Stimulated activated effector memory CD8-positive, alpha-beta T cell treated with anti-CD3 and anti-CD28 coated beads, Interleukin-12 subunit alpha, Interleukin-12 subunit beta, amount 100 ng/mL, for 72 hours (primary cell): Measurements from ENCODE around the gene C15orf39.

Experiments
- ATAC-seq: fragments of 150-1000 bp; cut with Tn5 transposase; 2 replicates; pipeline ENCODE4 v1.10.0; 2021
- DNase-seq, 2 donors: peaks; one replicate each; pipeline ENCODE4 v3.0.0; 2021 to 2022; ENCODE audit warnings: low spot score in 2 of 2
- H3K27ac Mint-ChIP-seq: one replicate; pipeline ENCODE4 v1.8.0; 2022; ENCODE audit warnings: mild to moderate bottlenecking, mixed read lengths
- H3K36me3 Mint-ChIP-seq: one replicate; pipeline ENCODE4 v1.8.0; 2022; ENCODE audit warnings: mild to moderate bottlenecking, mixed read lengths
- H3K4me1 Mint-ChIP-seq: one replicate; pipeline ENCODE4 v1.8.0; 2022; ENCODE audit warnings: mixed read lengths
- H3K4me3 Mint-ChIP-seq: one replicate; pipeline ENCODE4 v1.8.0; 2022; ENCODE audit warnings: mild to moderate bottlenecking, mixed read lengths
- H3K9me3 Mint-ChIP-seq: one replicate; pipeline ENCODE4 v1.8.0; 2022; ENCODE audit warnings: mixed read lengths

C15orf39 gene

GRCh38 chr15:75200391-75200764 is 1.3 kb upstream of the C15orf39 start:
- Mint-ChIP-seq H3K4me3 (peak overlapping the region; percentile 80), H3K36me3 (peaks cover 6% of the 10 kb centered on the region), H3K27ac (no peak overlapping the region), H3K9me3 (no peaks in the 10 kb centered on the region), H3K4me1 (peaks cover 56% of the 10 kb centered on the region)
- DNase-seq = no peak
- no peak for ATAC-seq

DNA sequence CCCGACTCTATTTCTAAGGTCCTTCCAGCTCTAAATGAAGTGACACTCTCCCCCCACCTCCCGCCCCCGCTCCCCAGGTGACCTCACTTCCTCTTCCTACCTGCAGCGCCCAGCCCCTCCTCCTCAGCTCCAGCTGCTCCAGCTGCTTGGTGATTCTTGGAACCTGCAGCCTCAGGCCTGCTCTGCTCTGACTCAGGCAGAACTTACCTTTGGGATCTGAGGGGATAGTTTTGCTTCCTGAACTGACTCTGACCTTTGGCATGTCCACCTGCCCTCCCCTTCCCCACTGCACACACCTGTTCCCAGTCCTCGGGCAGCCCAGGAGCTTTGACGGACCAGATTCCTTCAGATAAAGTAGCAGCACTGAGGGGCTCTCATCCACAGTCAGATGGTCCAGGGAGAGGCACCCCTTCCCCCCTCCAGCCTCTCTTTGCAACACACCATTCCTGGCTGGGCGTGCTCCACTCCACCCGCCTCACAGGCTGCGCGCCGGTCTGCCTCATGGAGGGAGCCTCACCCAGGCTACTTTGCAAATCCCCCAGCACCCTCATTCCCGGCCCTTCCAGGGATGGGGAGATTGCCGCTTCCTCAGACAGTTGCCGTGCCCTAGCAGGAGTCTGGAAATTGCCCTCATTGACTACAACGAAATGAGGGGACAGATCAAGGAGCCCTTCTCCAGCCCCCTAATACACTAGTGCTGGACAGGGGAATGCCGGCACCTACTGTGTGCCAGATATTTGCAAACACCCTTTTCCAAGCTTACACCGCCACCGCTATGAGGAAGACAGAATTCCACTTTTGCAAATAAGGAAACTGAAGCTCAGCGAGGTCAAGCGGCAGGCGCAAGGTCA is 692 bp upstream of the C15orf39 start:
- Mint-ChIP-seq H3K4me1 (peaks cover 56% of the 10 kb centered on the region), H3K27ac (peak overlapping the region; percentile 89), H3K4me3 (peak overlapping the region; percentile 80), H3K9me3 (no peaks in the 10 kb centered on the region), H3K36me3 (peaks cover 8% of the 10 kb centered on the region)
- DNase-seq = peak in 1 of 2 donors; percentile 75
- ATAC-seq = no peak

- ATAC-seq = peak; percentile 73
- peak; percentile 66 to 84 for DNase-seq
- H3K9me3 Mint-ChIP-seq = no peaks in the 10 kb centered on the region
- peaks cover 23% of the 10 kb centered on the region for H3K36me3 Mint-ChIP-seq
- H3K27ac Mint-ChIP-seq = peak overlapping the region; percentile 89
- H3K4me1 Mint-ChIP-seq = peaks cover 56% of the 10 kb centered on the region
- H3K4me3 Mint-ChIP-seq = peak overlapping the region; percentile 80
Measured at GRCh38 chr15:75202251-75203016, 752 bp downstream of the C15orf39 start.

DNA sequence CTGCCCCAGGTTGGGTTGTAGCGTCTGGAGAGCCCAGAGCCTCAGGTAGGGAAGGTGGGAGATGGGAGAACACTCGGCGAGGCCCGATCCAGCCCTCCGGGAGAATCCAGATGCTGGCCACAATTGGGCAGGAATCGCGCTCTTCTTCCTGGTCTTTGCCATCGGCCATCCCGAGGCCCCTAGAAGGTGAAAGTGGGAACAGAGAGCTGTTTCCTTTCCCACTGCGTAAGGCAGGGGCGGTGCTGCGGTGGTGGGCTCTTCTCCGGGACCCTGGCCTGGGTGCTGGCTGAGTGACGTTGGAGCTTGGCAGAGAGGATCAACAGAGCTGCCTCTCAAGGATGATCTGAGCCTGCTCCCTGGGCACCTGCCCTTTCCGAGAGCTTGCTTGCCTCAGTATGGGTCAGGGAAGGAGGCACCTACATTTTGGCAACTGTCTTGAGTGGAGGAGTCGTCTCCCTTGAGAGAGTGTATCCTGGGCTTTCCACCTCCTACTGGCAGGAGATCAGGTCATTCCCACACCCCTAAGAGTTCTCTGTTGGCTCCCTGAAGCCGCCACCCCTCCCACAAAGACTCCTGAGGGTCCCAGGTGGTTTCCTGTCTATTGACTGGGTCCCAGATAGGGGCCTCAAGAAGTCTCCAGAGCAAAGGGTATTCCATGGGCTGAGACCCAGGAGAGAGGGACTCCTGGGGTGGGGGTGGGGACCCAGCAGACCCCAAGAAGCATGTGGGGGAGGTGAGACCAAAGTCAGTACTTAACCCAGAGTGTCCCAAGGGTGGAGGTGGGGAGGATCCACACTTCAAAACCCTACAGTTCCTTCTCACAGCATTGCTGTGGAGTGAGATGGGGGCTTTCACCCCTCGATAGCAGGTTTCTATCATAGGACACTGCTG is 1.6 kb downstream of the C15orf39 start:
- peaks cover 55% of the 10 kb centered on the region for H3K4me1 Mint-ChIP-seq
- H3K4me3 Mint-ChIP-seq = peak overlapping the region; percentile 80
- no peaks in the 10 kb centered on the region for H3K9me3 Mint-ChIP-seq
- H3K27ac Mint-ChIP-seq = peak overlapping the region; percentile 89
- DNase-seq (peak in 1 of 2 donors; percentile 56), ATAC-seq (no peak)
- peaks cover 31% of the 10 kb centered on the region for H3K36me3 Mint-ChIP-seq

DNA sequence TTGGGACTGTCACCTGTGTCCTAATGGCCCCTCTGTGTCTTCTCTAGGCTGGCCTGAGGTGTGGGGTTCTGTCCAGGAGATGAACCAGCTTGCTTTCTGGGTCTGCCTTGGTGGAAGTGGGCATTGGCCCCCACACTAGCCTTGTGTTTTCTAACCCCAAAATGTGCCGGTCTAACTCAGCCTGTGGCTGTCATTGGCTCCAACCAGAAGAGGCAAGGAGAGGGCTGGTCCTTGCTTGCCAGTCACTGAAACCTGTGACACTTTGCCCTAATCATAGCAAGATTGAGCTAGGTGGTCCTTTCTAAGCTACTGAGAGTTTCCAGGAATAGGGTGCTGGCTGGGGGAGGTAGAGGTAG is 2.2 kb downstream of the C15orf39 start:
- Mint-ChIP-seq H3K9me3 (no peaks in the 10 kb centered on the region), H3K4me3 (peak overlapping the region; percentile 80), H3K36me3 (peaks cover 37% of the 10 kb centered on the region), H3K27ac (peak overlapping the region; percentile 89), H3K4me1 (peaks cover 54% of the 10 kb centered on the region)
- ATAC-seq = peak; percentile 2
- peak in 1 of 2 donors; percentile 67 for DNase-seq

DNA sequence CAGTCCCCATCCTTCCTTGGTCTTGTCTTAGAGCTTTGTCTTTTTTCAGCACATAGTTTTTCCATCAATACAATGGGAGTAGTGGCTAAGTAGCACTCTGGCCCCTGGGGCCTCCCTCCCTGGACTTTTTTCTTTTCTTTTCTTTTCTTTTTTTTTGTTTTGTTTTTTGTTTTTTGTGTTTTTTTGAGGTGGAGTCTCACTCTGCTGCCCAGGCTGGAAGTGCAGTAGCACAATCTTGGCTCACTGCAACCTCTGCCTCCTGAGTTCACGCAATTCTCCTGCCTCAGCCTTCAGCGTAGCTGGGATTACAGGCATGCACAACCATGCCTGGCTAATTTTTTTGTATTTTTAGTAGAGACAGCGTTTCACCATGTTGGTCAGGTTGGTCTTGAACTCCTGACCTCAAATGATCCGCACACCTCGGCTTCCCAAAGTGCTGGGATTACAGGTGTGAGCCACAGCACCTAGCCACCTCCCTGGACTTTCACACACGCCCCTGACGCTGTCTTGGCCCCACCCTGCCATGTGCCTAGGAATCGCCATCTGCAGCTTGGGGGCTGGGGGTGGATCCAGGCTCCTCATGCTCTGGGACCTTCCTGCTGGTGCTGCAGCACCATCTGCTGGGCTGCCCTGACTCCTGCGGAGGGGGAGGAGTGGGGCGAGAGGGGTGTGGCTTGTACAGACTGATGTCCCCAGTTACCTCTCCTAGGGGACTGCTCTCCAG is 2.8 kb downstream of the C15orf39 start:
- Mint-ChIP-seq H3K27ac (peak overlapping the region; percentile 89), H3K4me1 (peaks cover 54% of the 10 kb centered on the region), H3K9me3 (no peaks in the 10 kb centered on the region), H3K36me3 (peaks cover 43% of the 10 kb centered on the region), H3K4me3 (peak overlapping the region; percentile 80)
- DNase-seq (peak; percentile 67 to 91), ATAC-seq (peak; percentile 71)

DNA sequence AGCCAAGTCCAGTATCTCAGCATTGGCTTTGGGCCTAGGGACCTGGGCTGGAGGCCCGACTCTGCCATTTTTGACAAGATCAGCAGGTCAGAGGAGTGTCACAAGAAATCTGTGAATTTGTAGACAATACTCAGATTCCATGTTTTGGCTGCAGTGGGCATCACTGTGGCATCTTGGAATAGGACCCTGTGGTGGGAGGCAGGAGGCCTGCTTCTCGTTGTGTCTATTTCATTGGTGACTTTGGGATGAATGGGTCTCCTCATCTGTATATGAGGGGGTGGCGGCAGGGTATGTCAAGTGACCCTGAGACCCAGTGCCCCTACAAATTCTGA is 3.3 kb downstream of the C15orf39 start:
- H3K9me3 Mint-ChIP-seq = no peaks in the 10 kb centered on the region
- ATAC-seq = no peak
- peaks cover 49% of the 10 kb centered on the region for H3K36me3 Mint-ChIP-seq
- H3K27ac Mint-ChIP-seq = peak overlapping the region; percentile 89
- no peak for DNase-seq
- H3K4me3 Mint-ChIP-seq = peak overlapping the region; percentile 80
- peaks cover 54% of the 10 kb centered on the region for H3K4me1 Mint-ChIP-seq

- Mint-ChIP-seq H3K27ac (peak overlapping the region; percentile 32), H3K9me3 (no peaks in the 10 kb centered on the region), H3K36me3 (peaks cover 56% of the 10 kb centered on the region), H3K4me1 (peaks cover 51% of the 10 kb centered on the region), H3K4me3 (no peak overlapping the region)
- DNase-seq (no peak), ATAC-seq (no peak)
Measured at GRCh38 chr15:75206006-75206405, 4.3 kb downstream of the C15orf39 start.

GRCh38 chr15:75206803-75207617 is 5.3 kb downstream of the C15orf39 start:
- Mint-ChIP-seq H3K36me3 (peaks cover 58% of the 10 kb centered on the region), H3K27ac (peak overlapping the region; percentile 20), H3K4me3 (no peak overlapping the region), H3K9me3 (no peaks in the 10 kb centered on the region), H3K4me1 (peaks cover 51% of the 10 kb centered on the region)
- no peak for DNase-seq
- no peak for ATAC-seq

DNA sequence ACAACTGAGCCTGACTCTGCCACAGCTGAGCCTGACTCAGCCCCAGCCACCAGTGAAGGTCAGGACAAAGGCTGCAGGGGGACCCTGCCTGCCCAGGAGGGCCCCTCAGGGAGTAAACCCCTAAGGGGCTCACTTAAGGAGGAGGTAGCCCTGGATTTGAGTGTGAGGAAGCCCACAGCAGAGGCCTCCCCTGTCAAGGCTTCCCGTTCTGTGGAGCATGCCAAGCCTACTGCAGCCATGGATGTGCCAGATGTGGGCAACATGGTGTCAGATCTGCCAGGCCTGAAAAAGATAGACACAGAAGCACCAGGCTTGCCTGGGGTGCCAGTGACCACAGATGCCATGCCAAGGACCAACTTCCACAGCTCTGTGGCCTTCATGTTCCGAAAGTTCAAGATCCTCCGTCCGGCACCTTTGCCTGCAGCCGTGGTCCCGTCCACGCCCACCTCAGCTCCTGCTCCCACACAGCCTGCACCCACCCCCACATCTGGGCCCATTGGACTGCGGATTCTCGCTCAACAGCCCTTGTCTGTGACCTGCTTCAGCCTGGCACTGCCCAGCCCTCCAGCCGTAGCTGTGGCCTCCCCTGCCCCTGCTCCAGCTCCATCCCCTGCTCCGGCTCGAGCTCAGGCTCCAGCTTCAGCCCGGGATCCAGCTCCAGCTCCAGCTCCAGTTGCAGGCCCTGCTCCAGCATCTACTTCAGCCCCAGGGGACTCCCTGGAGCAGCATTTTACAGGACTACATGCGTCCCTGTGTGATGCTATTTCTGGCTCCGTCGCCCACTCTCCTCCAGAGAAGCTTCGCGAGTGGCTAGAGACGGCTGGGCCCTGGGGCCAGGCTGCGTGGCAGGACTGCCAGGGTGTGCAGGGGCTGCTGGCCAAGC is 6.2 kb downstream of the C15orf39 start:
- DNase-seq = no peak
- H3K9me3 Mint-ChIP-seq = no peaks in the 10 kb centered on the region
- ATAC-seq = no peak
- no peak overlapping the region for H3K4me3 Mint-ChIP-seq
- peak overlapping the region; percentile 20 for H3K27ac Mint-ChIP-seq
- H3K36me3 Mint-ChIP-seq = peaks cover 66% of the 10 kb centered on the region
- H3K4me1 Mint-ChIP-seq = peaks cover 59% of the 10 kb centered on the region

- peaks cover 53% of the 10 kb centered on the region for H3K4me1 Mint-ChIP-seq
- DNase-seq = no peak
- no peak overlapping the region for H3K4me3 Mint-ChIP-seq
- peak overlapping the region; percentile 30 for H3K27ac Mint-ChIP-seq
- ATAC-seq = no peak
- no peaks in the 10 kb centered on the region for H3K9me3 Mint-ChIP-seq
- H3K36me3 Mint-ChIP-seq = peaks cover 70% of the 10 kb centered on the region
Measured at GRCh38 chr15:75208501-75209288, 7.0 kb downstream of the C15orf39 start.

DNA sequence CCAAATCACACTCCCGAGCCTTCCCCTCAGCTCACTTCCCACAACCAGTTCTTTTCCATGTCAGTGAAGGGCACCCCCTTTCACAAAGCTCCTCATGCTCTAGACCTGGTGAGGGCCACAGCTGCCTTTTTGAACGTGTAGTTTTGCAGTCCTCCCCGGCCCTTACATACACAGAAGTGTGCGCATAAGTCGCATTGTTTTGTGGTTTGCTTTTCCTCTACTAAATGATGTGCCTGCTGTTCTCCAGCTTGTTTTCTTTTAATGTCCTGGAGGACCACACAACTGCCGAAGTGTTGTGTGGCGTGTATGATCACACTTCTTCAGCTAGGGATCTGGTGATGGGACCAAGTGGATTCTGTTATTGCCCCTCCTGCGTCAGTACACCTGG is 7.6 kb downstream of the C15orf39 start:
- H3K4me3 Mint-ChIP-seq = no peak overlapping the region
- peak overlapping the region; percentile 30 for H3K27ac Mint-ChIP-seq
- H3K4me1 Mint-ChIP-seq = peaks cover 48% of the 10 kb centered on the region

GRCh38 chr15:75210811-75211230 is 9.1 kb downstream of the C15orf39 start:
- Mint-ChIP-seq H3K9me3 (no peaks in the 10 kb centered on the region), H3K36me3 (peaks cover 77% of the 10 kb centered on the region), H3K27ac (peak overlapping the region; percentile 30), H3K4me1 (peaks cover 54% of the 10 kb centered on the region), H3K4me3 (no peak overlapping the region)
- ATAC-seq (no peak), DNase-seq (no peak)

More for the DNA sequence above, 7.6 kb downstream of the C15orf39 start:
- H3K36me3 Mint-ChIP-seq = peaks cover 76% of the 10 kb centered on the region
- no peak for ATAC-seq
- DNase-seq = no peak
- no peaks in the 10 kb centered on the region for H3K9me3 Mint-ChIP-seq
